HG02610 (cell line): ENCODE data around the gene DLG2.

Experiments
- ATAC-seq: cut with Tn5 transposase; IDR thresholded peaks from one replicate; pipeline ENCODE4 v1.9.1; 2021; ENCODE audit warnings: mild to moderate bottlenecking, moderate library complexity; ENCODE audit not compliant: unreplicated experiment

The DLG2 gene

DNA sequence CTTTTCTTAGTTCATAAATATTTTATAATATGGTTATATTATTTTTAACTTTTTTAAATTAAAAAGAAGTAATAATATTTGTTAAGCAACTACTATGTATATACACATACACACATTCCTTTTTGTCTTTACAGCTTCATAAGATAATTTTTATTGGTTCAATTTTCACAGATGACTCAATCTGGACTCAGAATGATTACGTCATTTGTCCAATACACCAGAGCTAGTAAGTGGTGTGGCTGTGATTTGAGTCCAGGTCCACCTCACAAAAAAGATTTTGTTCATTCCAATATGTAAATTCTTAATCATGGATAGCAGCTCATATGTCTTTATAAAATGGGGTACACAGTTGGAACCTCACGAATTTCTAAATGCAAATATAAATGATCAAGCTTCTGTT is 1014.5 kb downstream of the DLG2 start:
- no peak for ATAC-seq

DNA sequence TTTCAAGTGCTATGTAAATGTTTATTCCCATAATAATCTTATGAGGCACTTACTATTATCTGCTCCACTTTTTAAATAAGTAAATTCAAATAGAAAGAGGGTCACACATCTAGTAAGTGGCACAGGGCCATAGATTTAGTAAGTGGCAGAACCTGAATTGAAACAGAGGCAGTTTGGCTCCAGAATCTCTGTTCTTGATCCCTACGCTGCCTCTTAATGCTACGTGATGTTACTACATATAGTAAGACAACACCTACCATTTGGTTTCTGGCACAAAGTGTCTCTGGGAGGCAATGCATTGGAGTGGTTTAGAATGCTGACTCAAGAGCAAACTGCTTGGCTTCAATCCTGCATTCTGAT is 1018.3 kb downstream of the DLG2 start:
- ATAC-seq, result no peak

GRCh38 chr11:84607975-84608836 is 1018.9 kb downstream of the DLG2 start:
- ATAC-seq, result no peak

DNA sequence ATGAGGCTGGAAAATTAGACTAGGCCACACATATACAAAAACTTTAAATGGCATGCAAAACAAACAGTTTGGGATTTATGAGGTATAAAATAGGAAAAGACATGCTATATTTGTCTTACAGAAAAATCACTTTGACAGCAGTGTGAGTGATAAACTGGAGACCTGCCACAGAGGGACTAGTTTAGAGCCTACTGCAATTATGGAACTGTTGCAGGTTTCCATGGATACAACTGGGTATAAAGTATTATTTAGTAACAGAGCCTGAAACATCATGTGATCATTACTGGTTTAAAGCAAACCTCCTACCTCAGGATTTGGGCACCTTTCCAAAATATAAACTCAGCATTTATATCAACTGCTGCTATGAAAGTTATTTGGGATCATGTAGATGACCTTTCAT is 1032.5 kb downstream of the DLG2 start:
- ATAC-seq, result no peak

DNA sequence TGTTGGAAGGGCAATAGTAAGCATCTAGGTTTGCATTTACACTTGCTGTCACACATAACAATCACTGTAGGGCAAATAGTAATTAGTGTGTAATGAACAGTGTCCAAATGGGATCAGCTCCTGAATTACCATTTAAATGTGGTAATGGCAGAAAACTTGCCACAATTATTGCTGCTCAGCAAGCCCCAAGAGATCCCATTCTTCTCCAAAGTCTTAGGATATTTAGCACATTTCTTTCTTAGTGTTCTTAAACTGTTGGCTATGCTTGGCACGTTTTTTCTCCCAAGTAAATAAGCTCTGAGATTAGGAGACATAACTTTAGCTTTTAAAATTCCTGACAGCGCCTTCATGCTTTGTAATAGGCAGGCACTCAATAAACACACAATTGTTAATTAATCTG is 1037.0 kb downstream of the DLG2 start:
- no peak for ATAC-seq

DNA sequence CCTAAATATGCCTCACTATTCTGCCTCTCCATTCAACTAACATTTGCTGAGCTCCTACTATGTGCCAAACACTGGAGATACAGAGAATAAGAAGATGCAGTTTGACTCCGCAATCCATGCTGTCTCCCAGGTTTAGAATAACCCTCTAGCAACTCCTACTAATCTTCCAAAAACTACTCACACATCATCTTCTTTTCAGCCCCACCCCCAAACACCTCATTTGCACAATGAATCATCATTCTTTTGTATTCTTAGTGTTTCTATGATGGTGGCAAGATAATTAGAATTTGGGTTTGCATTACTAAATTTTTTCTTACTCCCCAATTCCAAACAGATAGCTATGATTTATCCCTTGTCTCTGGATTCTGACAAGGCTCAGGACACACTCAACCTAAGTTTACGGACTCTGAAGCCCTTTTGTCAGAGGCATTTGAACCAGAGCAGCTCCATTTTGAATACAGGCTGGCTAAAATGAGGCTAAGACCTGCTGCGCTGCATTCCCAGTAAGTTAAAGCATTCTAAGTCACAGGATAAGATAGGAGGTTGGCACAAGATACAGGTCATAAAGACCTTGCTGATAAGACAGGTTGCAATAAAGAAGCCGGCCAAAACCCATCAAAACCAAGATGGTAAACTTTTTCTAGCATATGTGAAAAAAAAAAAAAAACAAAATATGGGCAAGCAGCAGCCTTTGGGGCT is 1038.9 kb downstream of the DLG2 start:
- ATAC-seq, result no peak

DNA sequence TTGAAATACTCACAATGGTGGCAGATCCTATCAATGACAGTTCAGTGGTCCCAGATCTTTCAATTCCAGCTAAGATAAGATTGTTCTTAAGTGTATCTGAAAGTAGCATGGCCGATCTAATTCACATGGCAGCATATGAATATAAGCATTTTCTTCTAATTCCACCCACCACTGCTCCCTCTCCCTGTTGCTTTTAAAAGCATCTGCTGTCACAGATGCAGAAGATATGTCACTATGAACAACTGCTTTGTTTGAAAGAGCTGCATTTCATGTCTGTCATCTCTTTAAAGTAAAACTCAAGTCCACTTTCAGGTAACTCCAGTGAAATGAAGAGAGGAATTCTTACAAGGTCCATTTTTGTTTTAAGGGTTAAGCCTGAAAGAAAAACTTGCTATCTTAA is 1044.0 kb downstream of the DLG2 start:
- ATAC-seq, result no peak

GRCh38 chr11:84581083-84581482 is 1046.1 kb downstream of the DLG2 start:
- ATAC-seq, result no peak

- no peak for ATAC-seq
Measured at GRCh38 chr11:84580428-84580827, 1046.7 kb downstream of the DLG2 start.

- ATAC-seq, result no peak
Measured at GRCh38 chr11:84573868-84574267, 1053.3 kb downstream of the DLG2 start.

GRCh38 chr11:84566671-84567070 is 1060.5 kb downstream of the DLG2 start:
- no peak for ATAC-seq

DNA sequence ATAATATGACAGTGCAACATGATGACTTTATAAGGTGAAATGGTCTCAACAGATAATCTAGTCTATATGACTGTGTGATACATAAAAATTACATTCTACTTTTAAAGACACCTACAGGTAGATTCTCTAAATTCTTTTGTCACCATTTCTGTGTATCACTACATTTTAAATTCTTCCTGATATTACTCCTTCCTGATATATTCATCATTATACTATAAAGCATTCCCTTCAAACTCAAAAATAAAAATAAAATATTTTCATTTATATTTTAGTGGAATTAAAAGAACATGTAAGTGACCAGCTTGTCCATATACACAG is 1062.3 kb downstream of the DLG2 start:
- no peak for ATAC-seq

DNA sequence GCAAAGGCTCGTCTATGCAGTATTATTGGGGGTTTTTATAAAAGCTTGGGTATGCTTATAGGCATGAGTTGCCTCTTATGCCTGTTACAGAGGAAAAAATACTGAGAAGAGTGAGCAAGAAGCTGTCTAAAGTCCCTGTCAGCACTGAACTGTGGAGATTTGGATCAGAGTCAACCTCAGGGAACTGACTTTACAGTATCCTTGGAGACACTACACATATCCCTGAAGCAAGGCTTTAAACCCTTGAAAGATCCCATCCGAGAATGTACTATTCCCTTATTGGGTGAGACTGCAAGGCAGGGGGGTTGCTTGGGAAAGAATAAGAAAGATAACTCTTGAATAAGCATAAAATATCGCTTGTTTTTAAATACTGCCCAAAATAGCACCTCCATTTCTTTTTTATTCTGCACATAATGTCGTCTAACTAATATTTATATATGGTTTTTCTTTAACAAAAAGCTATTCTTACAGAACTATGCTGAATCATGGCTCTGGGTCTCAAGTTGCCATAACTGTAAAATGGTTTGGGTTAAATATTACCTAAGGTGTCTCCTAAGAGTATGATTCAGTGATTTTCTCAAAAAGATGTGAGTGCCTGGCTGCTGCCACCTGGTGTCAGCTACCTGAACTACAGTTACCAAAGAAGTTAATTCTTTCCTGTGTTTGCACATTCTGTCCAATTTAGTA is 1062.8 kb downstream of the DLG2 start:
- ATAC-seq, result peak; percentile 85

- ATAC-seq, result no peak
Measured at GRCh38 chr11:84563356-84563755, 1063.8 kb downstream of the DLG2 start.

GRCh38 chr11:84560206-84560605 is 1066.9 kb downstream of the DLG2 start:
- ATAC-seq, result no peak

DNA sequence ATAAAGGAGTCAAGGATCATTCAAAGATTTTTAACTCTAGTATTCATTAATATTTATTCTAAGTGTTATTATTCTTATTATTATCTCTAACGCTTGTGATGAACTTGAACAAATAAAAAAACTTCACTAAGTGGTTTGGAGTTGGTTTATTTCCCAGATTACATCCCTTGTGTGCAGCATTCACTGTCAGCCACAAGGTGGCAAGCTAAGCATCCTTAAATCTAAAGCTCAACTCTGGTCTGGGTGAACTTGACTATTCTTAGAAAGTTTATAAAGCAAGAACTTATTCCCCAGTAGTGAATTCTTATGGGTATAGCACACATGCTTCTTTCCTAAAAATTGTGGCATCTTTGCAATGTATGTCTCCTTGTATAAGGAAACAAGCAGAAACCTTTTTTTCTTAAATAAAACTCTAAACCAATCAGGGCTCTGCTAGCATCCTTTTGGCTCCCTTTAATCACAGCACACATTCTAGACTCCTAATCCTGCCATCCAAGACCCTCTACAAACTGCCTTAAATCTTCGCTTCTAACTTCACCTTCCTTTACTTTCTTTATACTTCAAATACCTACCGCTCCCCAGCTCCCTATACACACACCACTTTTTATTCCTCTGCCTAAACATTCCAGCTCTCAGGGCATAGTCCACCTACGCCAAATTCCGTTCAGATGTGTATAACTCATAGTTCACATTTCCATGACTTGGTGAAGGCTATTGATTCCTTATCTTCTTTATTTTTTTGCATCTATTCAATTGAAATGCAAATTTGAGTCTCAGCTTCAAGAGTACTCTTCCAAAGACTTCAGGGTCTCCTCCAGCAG is 1068.8 kb downstream of the DLG2 start:
- ATAC-seq, result peak; percentile 88

DNA sequence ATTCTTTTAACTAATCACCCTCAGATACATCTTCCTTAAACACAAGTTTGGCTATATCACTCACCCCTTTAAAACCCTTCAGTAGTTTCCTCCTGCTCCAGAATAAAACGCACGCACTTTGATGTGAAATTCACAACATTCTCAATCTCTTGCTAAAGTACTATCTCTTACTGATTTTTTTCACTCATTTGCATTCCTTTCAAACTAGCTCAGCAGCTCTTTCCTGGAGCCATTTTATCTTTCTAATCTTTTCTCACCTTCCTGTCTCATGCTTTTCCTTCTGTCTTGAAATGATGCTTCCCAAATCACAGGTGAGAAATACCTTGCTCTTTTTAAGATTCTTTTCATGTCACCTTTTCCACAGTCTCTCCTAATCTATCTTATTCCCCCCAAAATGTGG is 1074.4 kb downstream of the DLG2 start:
- ATAC-seq, result no peak

GRCh38 chr11:84549217-84549616 is 1077.9 kb downstream of the DLG2 start:
- ATAC-seq, result peak; percentile 72

DNA sequence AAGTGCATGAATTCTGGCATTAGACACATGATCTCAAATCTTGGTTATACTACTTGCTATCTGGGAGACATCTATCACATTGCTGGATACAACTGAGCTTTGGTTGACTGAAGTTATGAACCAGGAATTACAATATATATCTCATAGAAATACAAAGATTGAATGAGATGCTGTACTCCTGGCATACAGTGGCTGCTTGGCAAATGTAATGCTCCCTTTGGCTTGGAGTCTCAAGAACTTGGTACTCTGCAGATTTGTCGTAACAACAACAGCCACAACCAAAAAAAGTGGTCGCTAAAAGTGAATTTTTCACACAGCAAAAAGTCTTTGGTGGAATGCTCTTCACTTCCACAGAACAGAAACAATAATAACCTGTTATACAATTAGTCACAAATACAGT is 1082.6 kb downstream of the DLG2 start:
- ATAC-seq, result no peak

DNA sequence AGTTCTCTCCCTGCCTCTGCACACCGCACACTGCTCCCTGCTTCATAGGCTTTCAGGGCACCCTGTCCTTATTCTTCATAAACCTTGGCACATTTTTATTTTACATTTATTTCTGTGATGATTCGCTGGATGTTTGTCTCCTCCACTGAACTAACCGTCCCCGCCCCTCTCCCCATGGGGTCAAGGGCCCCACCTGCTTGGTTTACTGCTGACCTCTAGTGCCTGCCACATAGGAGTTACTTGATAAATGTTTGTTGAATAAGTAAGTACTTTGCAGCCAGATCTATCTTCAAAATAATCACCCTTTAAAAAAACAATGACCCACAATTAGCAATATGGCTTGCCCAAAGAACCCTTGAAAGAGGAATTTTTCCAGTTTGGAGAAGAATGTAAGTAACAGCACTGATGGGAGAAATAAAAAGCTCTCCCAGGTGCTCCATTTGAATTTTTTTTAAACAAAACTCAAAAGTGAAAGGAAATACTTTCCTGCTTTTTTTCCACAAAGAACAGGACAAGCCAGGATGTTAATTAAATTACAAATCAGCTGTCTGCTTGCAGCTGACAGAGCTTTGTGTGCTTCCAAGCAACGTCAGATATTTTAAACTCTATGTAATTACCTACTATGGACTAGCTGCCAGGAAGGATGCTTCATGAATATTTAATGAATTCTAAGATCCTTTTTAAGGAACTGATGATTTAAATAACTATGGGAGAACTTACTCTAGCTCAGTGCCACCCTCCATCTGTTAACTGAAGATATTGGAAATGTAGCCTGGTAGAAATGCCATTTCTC is 1083.6 kb downstream of the DLG2 start:
- ATAC-seq, result no peak
